ENCODE results near the gene SCD. TPM values are rescaled to one million over a fixed set of nuclear protein-coding genes. Genes with fewer than 3 reads are reported as not detected.

SCD gene
- total RNA-seq (5.1 and 5.6 TPM in 2 replicates), polyA plus RNA-seq (0.89 and 2.6 TPM in 2 replicates), polyA minus RNA-seq (3.8 and 4.6 TPM in 2 replicates)
- total RNA-seq (2013) = 2.4 TPM

GRCh38 chr10:100346765-100347567, at the start of gene SCD:
Gene SCD (plus strand): TSS chr10:100347233. CDS start chr10:100347505, 272 bp downstream.
- TF ChIP-seq EZH2 (IDR thresholded peaks at IDR 0.05; ENCODE audit: borderline replicate concordance, insufficient read depth, low read depth, low read length, poor library complexity, severe bottlenecking) (no peak), CTCF (IDR thresholded peaks at IDR 0.05) (no peak)
- intact Hi-C loops (cut with micrococcal nuclease) = loop anchor here (1.0 to 5.0 kb wide), 5 partner anchors 20 to 190 kb away; partner anchors contain the start of genes ERLIN1 and HIF1AN
- Histone ChIP-seq H3K27ac (ENCODE audit: low read length in 2 of 2) (peak within 1 kb of the TSS; percentile 64 to 85), H3K9ac (ENCODE audit: low read length) (peak within 1 kb of the TSS; percentile 75), H3K4me2 (replicated peaks; ENCODE audit: low read depth, low read length, poor library complexity, severe bottlenecking) (peak within 1 kb of the TSS; percentile 86), H4K20me1 (ENCODE audit: control insufficient read depth, insufficient read depth, low read length, poor library complexity, severe bottlenecking) (no peaks in the 10 kb centered on the region), H2AFZ (ENCODE audit: insufficient read depth, low read depth, low read length, poor library complexity, severe bottlenecking) (peak within 1 kb of the TSS; percentile 87), H3K36me3 (replicated peaks in 1 of 2; ENCODE audit: control extremely low read depth in 1 of 2, control insufficient read depth in 1 of 2, extremely low read depth in 1 of 2, insufficient read depth in 2 of 2, low read length in 1 of 2) (peaks cover 0 to 2% of the 10 kb centered on the region in 2 experiments), H3K79me2 (ENCODE audit: control insufficient read depth, insufficient read depth, low read length) (no peaks in the 10 kb centered on the region), H3K27me3 (replicated peaks in 1 of 4; ENCODE audit: control extremely low read depth in 1 of 4, control insufficient read depth in 3 of 4, insufficient read depth in 4 of 4, low read length in 3 of 4) (peaks cover 0 to 8% (median 0%) of the 10 kb centered on the region in 4 experiments), H3K9me3 (ENCODE audit: control extremely low read depth in 1 of 3, control insufficient read depth in 2 of 3, insufficient read depth in 1 of 3, low read length in 2 of 3) (no peaks in the 10 kb centered on the region), H3K4me1 (ENCODE audit: control insufficient read depth in 2 of 2, insufficient read depth in 2 of 2, low read length in 2 of 2) (peaks cover 14 to 23% of the 10 kb centered on the region in 2 donors), H3K4me3 (ENCODE audit: control extremely low read depth in 1 of 5, extremely low read depth in 1 of 5, insufficient read depth in 1 of 5, low read depth in 2 of 5, low read length in 4 of 5) (peak within 1 kb of the TSS; percentile 62 to 74 (median 72))
- Mint-ChIP-seq H3K4me3 (peak within 1 kb of the TSS; percentile 91), H3K27ac (peak within 1 kb of the TSS; percentile 78), H3K27me3 (no peaks in the 10 kb centered on the region), H3K4me1 (peaks cover 22% of the 10 kb centered on the region), H3K9me3 (ENCODE audit: insufficient read depth) (no peaks in the 10 kb centered on the region)
- CTCF ChIA-PET = interaction anchor here (0.9 to 12.4 kb wide), 8 partner anchors 9 to 189 kb away, joined by 3 to 218 read pairs (median 5); partner anchors contain the start of genes HIF1AN and PKD2L1
- peak; percentile 95 for ATAC-seq (ENCODE audit: low read depth)
- DNase-seq = peak; percentile 92
- WGBS (ENCODE audit: insufficient coverage) = under 1% methylated on average over 67 of the region's 73 CpGs
- POLR2A ChIA-PET = interaction anchor here (0.7 to 1.2 kb wide), 2 partner anchors 20 to 26 kb away, joined by 4 to 20 read pairs; no protein-coding TSS in a partner anchor

- Histone ChIP-seq H3K9me3 (ENCODE audit: control extremely low read depth in 1 of 3, control insufficient read depth in 2 of 3, insufficient read depth in 1 of 3, low read length in 2 of 3) (no peaks in the 10 kb centered on the region), H3K36me3 (replicated peaks in 1 of 2; ENCODE audit: control extremely low read depth in 1 of 2, control insufficient read depth in 1 of 2, extremely low read depth in 1 of 2, insufficient read depth in 2 of 2, low read length in 1 of 2) (no peaks in the 10 kb centered on the region), H3K4me2 (replicated peaks; ENCODE audit: low read depth, low read length, poor library complexity, severe bottlenecking) (no peak overlapping the region), H3K27ac (ENCODE audit: low read length in 2 of 2) (no peak overlapping the region), H3K4me1 (ENCODE audit: control insufficient read depth in 2 of 2, insufficient read depth in 2 of 2, low read length in 2 of 2) (peaks cover 10 to 12% of the 10 kb centered on the region in 2 donors), H3K4me3 (ENCODE audit: control extremely low read depth in 1 of 5, extremely low read depth in 1 of 5, insufficient read depth in 1 of 5, low read depth in 2 of 5, low read length in 4 of 5) (no peak overlapping the region), H4K20me1 (ENCODE audit: control insufficient read depth, insufficient read depth, low read length, poor library complexity, severe bottlenecking) (no peaks in the 10 kb centered on the region), H3K79me2 (ENCODE audit: control insufficient read depth, insufficient read depth, low read length) (no peaks in the 10 kb centered on the region), H3K9ac (ENCODE audit: low read length) (no peak overlapping the region), H3K27me3 (replicated peaks in 1 of 4; ENCODE audit: control extremely low read depth in 1 of 4, control insufficient read depth in 3 of 4, insufficient read depth in 4 of 4, low read length in 3 of 4) (peaks cover 0 to 19% (median 4%) of the 10 kb centered on the region in 4 experiments), H2AFZ (ENCODE audit: insufficient read depth, low read depth, low read length, poor library complexity, severe bottlenecking) (no peak overlapping the region)
- H3K27ac Mint-ChIP-seq = no peak overlapping the region
- no peak for TF ChIP-seq EZH2 (IDR thresholded peaks at IDR 0.05; ENCODE audit: borderline replicate concordance, insufficient read depth, low read depth, low read length, poor library complexity, severe bottlenecking)
- no peak for TF ChIP-seq CTCF (IDR thresholded peaks at IDR 0.05)
- intact Hi-C loops (cut with micrococcal nuclease) = no loop called here
- DNase-seq (no peak), ATAC-seq (ENCODE audit: low read depth) (no peak)
- no peak overlapping the region for H3K4me3 Mint-ChIP-seq
- 85% methylated on average over 6 of the region's 9 CpGs for WGBS (ENCODE audit: insufficient coverage)
- POLR2A ChIA-PET = no interaction called here
- H3K9me3 Mint-ChIP-seq (ENCODE audit: insufficient read depth) = no peaks in the 10 kb centered on the region
- CTCF ChIA-PET = interaction anchor here (1.8 kb wide), 1 partner anchor 222 kb away, joined by 5 read pairs; the partner anchor contains the start of gene SEC31B
- H3K4me1 Mint-ChIP-seq = peaks cover 18% of the 10 kb centered on the region
- peaks cover 35% of the 10 kb centered on the region for H3K27me3 Mint-ChIP-seq
Measured at GRCh38 chr10:100297242-100297641, 49.8 kb upstream of the SCD start.

All from B cell (primary cell).